NK-92 treated with Interleukin-12 subunit alpha and Interleukin-12 subunit beta, amount 100 ng/mL, for 24 hours (cell line): ENCODE results near the gene OIT3.
"Not testable (repeated sequence)": the region's sequence is repeated elsewhere in the genome, so short reads cannot be mapped to it uniquely, and the experiment has no call there.

Source experiments
- DNase-seq: peaks from one replicate; lab custom pipeline; 2025; lab: John Stamatoyannopoulos, UW

The OIT3 gene

GRCh38 chr10:72903941-72904446 lies 10.5 kb downstream of the OIT3 start:
- not testable (repeated sequence) for DNase-seq

GRCh38 chr10:72904806-72905205 lies 11.3 kb downstream of the OIT3 start:
- DNase-seq, result no peak

GRCh38 chr10:72906446-72906845 lies 12.9 kb downstream of the OIT3 start:
- no peak for DNase-seq

- DNase-seq, result no peak
Measured at GRCh38 chr10:72910705-72911104, 17.2 kb downstream of the OIT3 start.

GRCh38 chr10:72911758-72912157 lies 18.2 kb downstream of the OIT3 start:
- DNase-seq, result no peak

GRCh38 chr10:72912736-72913135 lies 19.2 kb downstream of the OIT3 start:
- no peak for DNase-seq

- no peak for DNase-seq
Measured at GRCh38 chr10:72913287-72913686, 19.7 kb downstream of the OIT3 start.

GRCh38 chr10:72917201-72917600 lies 23.7 kb downstream of the OIT3 start:
- DNase-seq, result not testable (repeated sequence)

GRCh38 chr10:72917803-72918332 lies 24.3 kb downstream of the OIT3 start:
- DNase-seq, result not testable (repeated sequence)

GRCh38 chr10:72918352-72918751 lies 24.8 kb downstream of the OIT3 start:
- DNase-seq, result no peak

GRCh38 chr10:72921147-72921683 lies 27.7 kb downstream of the OIT3 start:
- DNase-seq, result not testable (repeated sequence)

GRCh38 chr10:72924351-72924750 lies 30.8 kb downstream of the OIT3 start:
- DNase-seq, result no peak

GRCh38 chr10:72925951-72926465 lies 32.5 kb downstream of the OIT3 start:
- DNase-seq, result no peak

- no peak for DNase-seq
Measured at GRCh38 chr10:72927485-72927884, 33.9 kb downstream of the OIT3 start.

- DNase-seq, result no peak
Measured at GRCh38 chr10:72928798-72929197, 35.3 kb downstream of the OIT3 start.

GRCh38 chr10:72930276-72930675 lies 36.7 kb downstream of the OIT3 start:
- DNase-seq, result no peak

- DNase-seq, result no peak
Measured at GRCh38 chr10:72932259-72933015, 38.9 kb downstream of the OIT3 start.

- DNase-seq, result no peak
Measured at GRCh38 chr10:72935361-72935760, 41.8 kb downstream of the OIT3 start.

GRCh38 chr10:72943498-72944234 lies 50.1 kb downstream of the OIT3 start:
- DNase-seq, result no peak

GRCh38 chr10:72946963-72947362 lies 53.4 kb downstream of the OIT3 start:
- DNase-seq, result no peak

GRCh38 chr10:72948762-72949161 lies 55.2 kb downstream of the OIT3 start:
- DNase-seq, result no peak

- no peak for DNase-seq
Measured at GRCh38 chr10:72951760-72952159, 58.2 kb downstream of the OIT3 start.
